ENCODE measurements around the gene ADAP1. TPM values are rescaled to one million over a fixed set of nuclear protein-coding genes. Genes with fewer than 3 reads are reported as not detected.
"Not testable (repeated sequence)": the region's sequence is repeated elsewhere in the genome, so short reads cannot be mapped to it uniquely, and the experiment has no call there.

Gene ADAP1
- total RNA-seq, 2 donors from 2014 or later = 24.5 to 24.6 TPM

DNA sequence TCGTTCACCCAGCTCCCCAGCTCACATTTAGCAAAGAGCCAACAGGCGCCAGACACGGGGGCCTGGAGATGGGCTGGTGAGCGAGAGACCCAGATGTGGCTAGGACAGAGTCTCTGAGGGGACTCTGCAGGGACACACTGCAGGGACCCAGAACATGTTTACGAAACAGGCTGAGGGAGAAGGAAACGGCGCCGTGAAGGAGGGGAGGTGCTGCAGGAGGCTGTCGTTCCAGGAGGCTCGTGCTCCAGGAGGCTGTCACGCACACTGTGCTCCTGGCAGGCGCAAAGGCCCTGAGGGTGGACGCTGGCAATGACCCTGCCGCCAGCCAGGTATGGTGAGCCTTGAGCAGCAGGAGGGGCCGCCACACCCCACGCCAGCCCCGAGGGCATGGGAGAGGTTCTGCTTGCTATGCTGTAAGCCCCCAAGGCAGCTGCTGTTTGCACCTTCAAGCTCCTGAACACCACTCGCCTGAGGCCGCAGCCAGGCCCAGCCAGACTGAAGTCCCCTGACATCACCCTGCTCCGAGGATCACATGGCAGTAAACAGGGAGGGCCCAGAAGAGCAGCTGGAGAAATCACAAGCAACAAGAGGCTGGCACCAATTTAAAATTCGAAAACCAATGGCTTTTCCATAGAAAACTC, 27.3 kb downstream of the ADAP1 start:
- Histone ChIP-seq H3K4me3 (no peak overlapping the region), H3K4me1 (ENCODE audit: control insufficient read depth in 1 of 2, low read depth in 2 of 2) (peaks cover 3 to 14% of the 10 kb centered on the region in 2 donors), H3K9me3 (no peaks in the 10 kb centered on the region), H3K36me3 (no peaks in the 10 kb centered on the region), H3K27ac (no peak overlapping the region), H3K27me3 (replicated peaks; ENCODE audit: insufficient read depth) (no peaks in the 10 kb centered on the region)
- DNase-seq (ENCODE audit: low spot score) (no peak), ATAC-seq (ENCODE audit: insufficient number of reproducible peaks, low FRiP score, low read depth) (no peak)
- TF ChIP-seq, protein P1, sequence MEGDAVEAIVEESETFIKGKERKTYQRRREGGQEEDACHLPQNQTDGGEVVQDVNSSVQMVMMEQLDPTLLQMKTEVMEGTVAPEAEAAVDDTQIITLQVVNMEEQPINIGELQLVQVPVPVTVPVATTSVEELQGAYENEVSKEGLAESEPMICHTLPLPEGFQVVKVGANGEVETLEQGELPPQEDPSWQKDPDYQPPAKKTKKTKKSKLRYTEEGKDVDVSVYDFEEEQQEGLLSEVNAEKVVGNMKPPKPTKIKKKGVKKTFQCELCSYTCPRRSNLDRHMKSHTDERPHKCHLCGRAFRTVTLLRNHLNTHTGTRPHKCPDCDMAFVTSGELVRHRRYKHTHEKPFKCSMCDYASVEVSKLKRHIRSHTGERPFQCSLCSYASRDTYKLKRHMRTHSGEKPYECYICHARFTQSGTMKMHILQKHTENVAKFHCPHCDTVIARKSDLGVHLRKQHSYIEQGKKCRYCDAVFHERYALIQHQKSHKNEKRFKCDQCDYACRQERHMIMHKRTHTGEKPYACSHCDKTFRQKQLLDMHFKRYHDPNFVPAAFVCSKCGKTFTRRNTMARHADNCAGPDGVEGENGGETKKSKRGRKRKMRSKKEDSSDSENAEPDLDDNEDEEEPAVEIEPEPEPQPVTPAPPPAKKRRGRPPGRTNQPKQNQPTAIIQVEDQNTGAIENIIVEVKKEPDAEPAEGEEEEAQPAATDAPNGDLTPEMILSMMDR (IDR thresholded peaks at IDR 0.05) = no peak

DNA sequence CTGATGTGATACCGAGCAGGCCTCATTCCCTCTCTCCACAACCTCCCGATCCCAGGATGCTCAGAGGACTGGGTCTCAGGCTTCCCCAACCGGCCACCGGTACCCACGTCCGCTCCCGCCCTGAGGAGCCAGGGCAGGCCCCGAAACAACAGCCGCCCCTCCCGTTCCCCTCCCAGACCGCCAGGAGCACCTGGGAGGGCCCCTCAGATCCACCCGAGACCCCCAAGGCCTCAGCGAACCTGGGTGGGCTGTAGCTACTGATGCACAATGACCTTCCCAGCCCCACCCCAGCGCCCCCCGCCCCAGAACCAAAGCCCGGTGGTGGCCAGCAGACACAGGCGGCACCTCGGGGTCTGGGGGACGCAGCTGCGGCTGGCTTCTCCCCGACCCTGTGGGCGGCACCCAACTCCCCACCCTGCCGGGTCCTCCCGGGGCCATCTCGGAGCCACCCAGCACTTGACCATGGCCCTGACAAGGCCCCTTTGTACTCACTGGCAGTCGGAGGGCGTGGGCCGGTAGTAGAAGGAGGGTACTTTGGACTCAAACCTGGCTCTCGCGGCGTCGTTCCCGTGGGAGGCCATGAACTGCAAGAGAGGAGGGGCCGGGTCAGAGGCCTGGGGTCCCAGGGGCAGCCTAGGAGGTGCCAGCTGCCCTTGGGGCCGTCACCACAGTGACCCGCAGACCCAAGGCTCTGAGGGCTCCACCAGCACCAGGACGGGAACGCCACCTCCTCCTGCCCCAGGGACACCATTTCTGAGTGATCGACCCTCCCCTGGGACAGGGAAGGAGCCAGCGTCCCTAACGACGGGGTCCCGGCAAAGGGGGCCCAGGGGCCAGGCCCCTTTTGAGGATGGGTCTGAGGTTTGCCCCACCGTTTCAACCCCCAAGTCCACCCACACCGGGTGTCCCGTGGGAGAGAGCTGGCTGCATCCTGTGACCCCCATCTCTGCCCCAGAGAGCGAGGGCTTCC, 28.1 kb downstream of the ADAP1 start:
- Histone ChIP-seq H3K36me3 (no peaks in the 10 kb centered on the region), H3K27me3 (replicated peaks; ENCODE audit: insufficient read depth) (no peaks in the 10 kb centered on the region), H3K4me1 (ENCODE audit: control insufficient read depth in 1 of 2, low read depth in 2 of 2) (peaks cover 3 to 14% of the 10 kb centered on the region in 2 donors), H3K4me3 (no peak overlapping the region), H3K9me3 (no peaks in the 10 kb centered on the region), H3K27ac (no peak overlapping the region)
- ATAC-seq (ENCODE audit: insufficient number of reproducible peaks, low FRiP score, low read depth) = no peak
- no peak for DNase-seq (ENCODE audit: low spot score)
- TF ChIP-seq, protein P1 (IDR thresholded peaks at IDR 0.05) = no peak

DNA sequence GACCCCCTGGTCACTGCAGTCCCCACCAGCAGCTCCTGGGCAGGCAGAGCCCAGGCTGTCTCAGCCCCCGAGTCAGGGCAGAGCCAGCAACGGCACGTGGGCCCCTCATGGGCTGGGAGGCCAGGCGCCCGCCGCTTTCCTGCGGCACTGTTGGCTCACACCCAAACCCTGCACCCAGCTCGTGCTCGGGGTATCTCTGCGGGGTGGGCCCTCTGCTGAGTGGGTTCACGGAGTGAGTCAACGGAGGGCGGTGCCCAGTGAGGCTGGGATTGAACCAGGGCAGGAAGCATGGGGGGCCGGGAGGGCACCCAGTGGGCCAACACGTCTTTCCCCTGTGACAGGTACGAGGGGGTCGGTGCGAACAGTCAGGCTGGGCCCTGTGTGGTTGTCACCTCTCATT, 28.9 kb downstream of the ADAP1 start:
- Histone ChIP-seq H3K4me3 (no peak overlapping the region), H3K36me3 (no peaks in the 10 kb centered on the region), H3K27ac (no peak overlapping the region), H3K4me1 (ENCODE audit: control insufficient read depth in 1 of 2, low read depth in 2 of 2) (peaks cover 3 to 14% of the 10 kb centered on the region in 2 donors), H3K27me3 (replicated peaks; ENCODE audit: insufficient read depth) (no peaks in the 10 kb centered on the region), H3K9me3 (no peaks in the 10 kb centered on the region)
- DNase-seq (ENCODE audit: low spot score) = no peak
- ATAC-seq (ENCODE audit: insufficient number of reproducible peaks, low FRiP score, low read depth) = no peak
- TF ChIP-seq, protein P1 (IDR thresholded peaks at IDR 0.05) = no peak

DNA sequence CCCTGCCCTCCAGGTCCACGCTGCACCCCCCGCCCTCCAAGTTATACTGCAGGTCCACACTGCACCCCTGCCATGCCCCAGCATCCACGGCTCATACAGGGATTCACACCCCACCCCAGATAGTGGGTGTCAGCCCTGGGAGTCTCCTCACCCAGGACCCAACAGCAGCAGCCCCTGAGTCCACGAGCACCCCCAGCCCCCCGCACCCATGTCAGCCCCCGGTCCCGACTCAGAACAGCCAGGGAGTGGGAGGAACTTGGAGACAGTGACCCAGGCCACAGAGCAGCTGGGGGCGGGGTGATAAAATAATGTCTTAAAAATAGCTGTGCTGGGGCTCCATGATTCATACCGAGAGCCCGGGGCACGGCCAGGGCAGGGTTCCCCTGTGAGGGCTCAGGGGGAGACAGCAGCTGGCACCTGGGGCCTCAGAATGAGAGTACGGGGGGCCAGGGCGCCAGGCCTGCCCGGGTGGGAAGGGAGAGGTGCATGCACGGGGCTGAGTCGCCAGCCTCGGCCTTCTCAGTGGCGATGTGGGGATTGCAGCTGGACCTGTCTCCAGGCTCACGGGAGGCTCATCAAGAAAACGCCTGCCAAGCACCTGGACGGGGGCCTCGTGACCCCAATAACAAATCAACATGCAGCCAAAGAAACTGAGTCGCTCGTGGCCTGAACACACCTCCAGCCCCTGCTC, 29.8 kb downstream of the ADAP1 start:
- H3K4me3 ChIP-seq = no peak overlapping the region
- H3K27me3 ChIP-seq (replicated peaks; ENCODE audit: insufficient read depth) = no peaks in the 10 kb centered on the region
- TF ChIP-seq, protein P1 (IDR thresholded peaks at IDR 0.05) = no peak
- ATAC-seq (ENCODE audit: insufficient number of reproducible peaks, low FRiP score, low read depth) (no peak), DNase-seq (ENCODE audit: low spot score) (no peak)
- H3K4me1 ChIP-seq (ENCODE audit: control insufficient read depth in 1 of 2, low read depth in 2 of 2) = peaks cover 3 to 14% of the 10 kb centered on the region in 2 donors
- H3K27ac ChIP-seq = no peak overlapping the region
- no peaks in the 10 kb centered on the region for H3K36me3 ChIP-seq
- H3K9me3 ChIP-seq = no peaks in the 10 kb centered on the region

DNA sequence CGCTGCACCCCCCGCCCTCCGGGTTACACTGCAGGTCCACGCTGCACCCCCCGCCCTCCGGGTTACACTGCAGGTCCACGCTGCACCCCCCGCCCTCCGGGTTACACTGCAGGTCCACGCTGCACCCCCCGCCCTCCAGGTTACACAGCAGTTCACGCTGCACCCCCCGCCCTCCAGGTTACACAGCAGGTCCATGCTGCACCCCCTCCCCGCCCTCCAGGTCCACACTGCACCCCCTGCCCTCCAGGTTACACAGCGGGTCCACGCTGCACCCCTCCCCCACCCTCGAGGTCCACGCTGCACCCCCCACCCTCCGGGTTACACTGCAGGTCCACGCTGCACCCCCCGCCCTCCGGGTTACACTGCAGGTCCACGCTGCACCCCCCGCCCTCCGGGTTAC, 30.4 kb downstream of the ADAP1 start:
- not testable (repeated sequence) for DNase-seq (ENCODE audit: low spot score); ATAC-seq (ENCODE audit: insufficient number of reproducible peaks, low FRiP score, low read depth)

More for the DNA sequence above, 30.4 kb downstream of the ADAP1 start:
- H3K36me3 ChIP-seq; H3K4me3 ChIP-seq; H3K9me3 ChIP-seq; H3K27ac ChIP-seq; H3K27me3 ChIP-seq (replicated peaks; ENCODE audit: insufficient read depth): not testable (repeated sequence)
- peaks cover 3 to 14% of the 10 kb centered on the region in 2 donors for H3K4me1 ChIP-seq (ENCODE audit: control insufficient read depth in 1 of 2, low read depth in 2 of 2)

Measured in thoracic aorta (tissue), 2 donors.